Skeletal muscle satellite cell (primary cell): Measurements from ENCODE around the gene FMNL1.
A peak's percentile ranks its signal among the peaks of the same experiment; 100 is the strongest.

ENCODE experiments used
- H3K27me3 ChIP-seq: 2 replicates; pipeline ENCODE4 v1.7.0; 2013; ENCODE audit warnings: low read length; ENCODE audit not compliant: control insufficient read depth, insufficient read depth
- H3K36me3 ChIP-seq: 2 replicates; pipeline ENCODE4 v1.7.0; 2013; ENCODE audit warnings: mild to moderate bottlenecking, control low read depth, low read length; ENCODE audit not compliant: insufficient read depth
- H3K4me1 ChIP-seq: 2 replicates; pipeline ENCODE4 v1.7.0; 2013; ENCODE audit warnings: low read length; ENCODE audit not compliant: control insufficient read depth, insufficient read depth
- H3K4me2 ChIP-seq: 2 replicates; pipeline ENCODE4 v1.7.0; 2013; ENCODE audit warnings: mild to moderate bottlenecking, low read length
- H3K4me3 ChIP-seq: 2 replicates; pipeline ENCODE4 v1.7.0; 2013; ENCODE audit warnings: low read length
- H3K9ac ChIP-seq: 2 replicates; pipeline ENCODE4 v1.7.0; 2013; ENCODE audit warnings: mild to moderate bottlenecking, low read depth, low read length, moderate library complexity
- H3K9me3 ChIP-seq: replicated peaks from 2 replicates; pipeline ENCODE4 v1.7.0; 2013; ENCODE audit warnings: mild to moderate bottlenecking, control low read depth, low read length

Gene FMNL1

DNA sequence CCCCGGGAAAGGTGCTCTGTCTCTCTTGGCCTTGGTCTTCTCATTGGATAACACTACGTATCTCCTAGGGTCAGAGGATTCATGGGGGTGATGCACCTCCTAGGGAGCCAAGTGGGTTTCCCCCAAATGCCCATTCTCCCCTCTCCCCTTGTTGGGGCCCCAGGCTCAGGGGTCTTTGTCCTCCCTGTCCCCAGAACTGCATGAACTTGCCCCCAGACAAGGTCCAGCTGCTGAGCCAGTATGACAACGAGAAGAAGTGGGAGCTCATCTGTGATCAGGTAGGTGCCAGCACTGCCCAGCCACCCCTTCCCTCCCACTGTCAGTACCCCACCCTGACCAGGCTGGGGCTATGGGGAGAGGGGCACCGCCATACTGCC lies 8.7 kb downstream of the FMNL1 start:
- no peak overlapping the region for H3K9ac ChIP-seq
- H3K4me1 ChIP-seq = peaks cover 62% of the 10 kb centered on the region
- H3K27me3 ChIP-seq = no peaks in the 10 kb centered on the region
- no peaks in the 10 kb centered on the region for H3K9me3 ChIP-seq
- H3K4me2 ChIP-seq = no peak overlapping the region
- H3K4me3 ChIP-seq = no peak overlapping the region
- no peaks in the 10 kb centered on the region for H3K36me3 ChIP-seq

DNA sequence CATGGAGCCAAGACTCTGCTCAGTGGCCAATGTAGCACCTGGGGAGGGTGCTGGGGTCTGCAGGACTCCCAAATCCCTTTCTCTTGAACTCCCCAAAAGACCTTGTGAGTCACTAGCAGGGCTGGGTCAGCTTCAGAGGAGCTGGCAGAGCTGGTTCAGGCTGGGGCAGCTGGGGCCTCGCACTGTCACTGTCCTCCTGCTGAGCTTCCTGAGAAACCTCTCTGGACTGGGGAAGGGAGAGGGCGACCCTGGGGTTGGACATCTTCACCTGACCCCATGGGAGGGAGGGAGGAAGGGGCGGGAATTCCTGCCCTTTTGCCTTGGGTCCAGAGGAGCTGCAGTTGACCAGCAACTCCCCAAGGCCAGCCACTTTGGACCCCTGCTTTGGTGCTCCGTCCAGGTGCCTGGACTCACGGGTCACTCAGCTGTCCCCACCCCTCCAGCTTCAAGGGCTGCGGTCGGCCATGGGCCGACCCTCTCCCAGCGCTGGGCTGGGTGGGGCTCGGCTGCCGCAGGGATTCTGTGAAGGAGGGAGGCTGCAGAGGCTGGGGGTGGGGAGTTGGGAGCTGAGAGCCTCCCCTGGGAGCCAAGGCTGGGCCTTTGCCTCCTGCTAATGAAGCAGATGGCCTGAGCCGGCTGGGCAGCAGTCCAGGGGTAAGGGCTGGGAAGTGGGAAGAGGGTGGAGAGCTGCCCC lies 9.2 kb downstream of the FMNL1 start:
- Histone ChIP-seq H3K9ac (peak overlapping the region; percentile 22), H3K4me2 (peak overlapping the region; percentile 22), H3K4me3 (no peak overlapping the region), H3K36me3 (no peaks in the 10 kb centered on the region), H3K9me3 (no peaks in the 10 kb centered on the region), H3K27me3 (no peaks in the 10 kb centered on the region), H3K4me1 (peaks cover 57% of the 10 kb centered on the region)

DNA sequence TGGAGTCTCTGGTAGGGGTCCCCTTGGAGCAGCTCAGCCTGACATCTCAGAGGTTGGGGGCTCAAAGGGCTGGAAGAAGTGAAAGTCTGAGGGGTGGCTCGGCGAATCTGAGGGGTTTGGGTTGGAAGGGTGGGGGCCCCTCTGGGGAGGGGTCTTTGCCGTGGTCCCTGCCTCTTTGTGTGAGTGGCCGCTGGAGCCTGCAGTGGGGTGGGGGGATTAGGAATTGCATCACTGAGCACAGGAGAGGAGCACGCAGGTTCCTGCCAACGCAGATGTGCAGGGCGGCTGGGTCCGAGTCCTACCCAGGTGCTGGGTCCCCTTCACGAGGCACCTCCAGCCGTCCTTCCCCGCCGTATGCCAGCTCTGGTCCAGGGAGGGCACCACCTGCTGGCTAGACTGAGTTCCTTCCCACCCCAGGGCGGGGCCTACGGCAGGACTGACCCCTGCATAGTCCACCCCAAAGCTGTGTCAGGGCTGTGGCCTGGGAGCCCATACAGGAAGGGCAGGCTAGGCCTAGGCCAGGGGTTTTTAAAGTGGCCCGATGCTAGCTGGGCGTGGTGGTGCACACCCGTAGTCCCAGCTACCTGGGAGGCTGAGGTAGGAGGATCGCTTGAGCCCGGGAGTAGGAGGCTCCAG lies 9.9 kb downstream of the FMNL1 start:
- no peaks in the 10 kb centered on the region for H3K36me3 ChIP-seq
- H3K9me3 ChIP-seq = no peaks in the 10 kb centered on the region
- peak overlapping the region; percentile 22 for H3K4me2 ChIP-seq
- H3K9ac ChIP-seq = peak overlapping the region; percentile 22
- no peak overlapping the region for H3K4me3 ChIP-seq
- H3K4me1 ChIP-seq = peaks cover 50% of the 10 kb centered on the region
- no peaks in the 10 kb centered on the region for H3K27me3 ChIP-seq

DNA sequence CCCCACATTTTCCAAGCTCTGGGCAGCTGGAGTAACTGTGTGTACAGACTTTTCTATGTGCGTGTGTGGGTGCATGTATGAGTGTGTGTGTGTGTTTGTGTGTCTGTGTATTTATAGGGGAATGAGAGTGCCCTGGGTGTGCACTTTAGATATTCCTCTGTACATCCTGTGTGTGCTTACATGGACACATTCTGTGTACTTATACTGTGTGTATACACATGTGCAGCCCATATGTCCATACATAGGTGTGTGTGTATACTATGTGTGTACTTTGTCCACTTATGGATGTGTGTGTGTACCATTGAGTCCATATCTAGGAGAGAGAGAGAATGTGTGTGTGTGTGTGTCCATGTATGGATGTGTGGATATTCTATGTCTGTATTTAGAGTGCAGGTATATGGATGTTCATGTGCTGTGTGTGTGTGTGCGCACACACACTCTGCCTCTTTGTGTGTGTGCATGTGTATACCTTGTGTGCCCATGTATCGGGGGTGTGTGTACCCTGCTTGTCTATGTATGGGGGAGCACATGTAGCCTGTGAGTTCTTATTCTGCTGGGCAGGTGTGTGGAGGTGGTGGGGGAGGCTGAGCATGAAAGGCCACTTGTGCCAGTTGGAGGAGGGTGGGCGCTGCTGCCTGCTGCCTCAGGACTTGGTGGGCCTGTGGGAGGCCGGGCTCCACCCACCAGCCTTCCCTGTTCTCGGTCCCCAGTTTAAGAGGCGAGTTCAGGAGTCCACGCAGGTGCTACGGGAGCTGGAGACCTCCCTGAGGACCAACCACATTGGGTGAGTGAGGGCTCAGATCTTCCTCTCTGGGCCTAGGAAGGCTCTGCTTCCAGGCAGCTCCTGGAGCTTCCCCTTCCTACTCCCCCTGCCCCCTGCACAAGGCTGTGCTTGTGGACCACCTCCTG lies 11.1 kb downstream of the FMNL1 start:
- Histone ChIP-seq H3K4me1 (peaks cover 39% of the 10 kb centered on the region), H3K9me3 (no peaks in the 10 kb centered on the region), H3K36me3 (no peaks in the 10 kb centered on the region), H3K9ac (no peak overlapping the region), H3K4me3 (no peak overlapping the region), H3K4me2 (no peak overlapping the region), H3K27me3 (no peaks in the 10 kb centered on the region)

DNA sequence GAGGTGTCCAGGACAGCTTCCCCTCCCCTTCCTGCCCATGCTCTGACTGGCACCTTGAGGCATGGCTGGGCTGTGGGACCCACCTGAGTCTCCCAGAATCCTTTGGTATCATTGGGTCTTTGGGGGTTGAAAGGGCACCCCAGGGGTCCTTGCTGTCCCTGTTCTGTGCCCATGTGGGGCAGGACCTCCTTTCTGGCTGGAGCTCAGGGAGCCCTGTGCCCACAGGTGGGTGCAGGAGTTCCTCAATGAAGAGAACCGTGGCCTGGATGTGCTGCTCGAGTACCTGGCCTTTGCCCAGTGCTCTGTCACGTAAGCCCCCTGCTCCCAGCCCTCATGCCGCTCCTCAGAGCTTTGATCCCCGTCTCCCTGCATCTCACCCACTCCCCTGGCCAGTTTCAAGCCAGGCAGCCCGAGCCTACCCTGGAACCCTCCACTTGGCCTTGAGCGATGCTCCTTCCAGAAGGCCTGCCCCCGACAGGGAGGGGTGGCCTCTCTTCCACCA lies 11.8 kb downstream of the FMNL1 start:
- Histone ChIP-seq H3K9me3 (no peaks in the 10 kb centered on the region), H3K27me3 (no peaks in the 10 kb centered on the region), H3K4me3 (no peak overlapping the region), H3K4me1 (peaks cover 32% of the 10 kb centered on the region), H3K36me3 (no peaks in the 10 kb centered on the region), H3K4me2 (no peak overlapping the region), H3K9ac (no peak overlapping the region)

DNA sequence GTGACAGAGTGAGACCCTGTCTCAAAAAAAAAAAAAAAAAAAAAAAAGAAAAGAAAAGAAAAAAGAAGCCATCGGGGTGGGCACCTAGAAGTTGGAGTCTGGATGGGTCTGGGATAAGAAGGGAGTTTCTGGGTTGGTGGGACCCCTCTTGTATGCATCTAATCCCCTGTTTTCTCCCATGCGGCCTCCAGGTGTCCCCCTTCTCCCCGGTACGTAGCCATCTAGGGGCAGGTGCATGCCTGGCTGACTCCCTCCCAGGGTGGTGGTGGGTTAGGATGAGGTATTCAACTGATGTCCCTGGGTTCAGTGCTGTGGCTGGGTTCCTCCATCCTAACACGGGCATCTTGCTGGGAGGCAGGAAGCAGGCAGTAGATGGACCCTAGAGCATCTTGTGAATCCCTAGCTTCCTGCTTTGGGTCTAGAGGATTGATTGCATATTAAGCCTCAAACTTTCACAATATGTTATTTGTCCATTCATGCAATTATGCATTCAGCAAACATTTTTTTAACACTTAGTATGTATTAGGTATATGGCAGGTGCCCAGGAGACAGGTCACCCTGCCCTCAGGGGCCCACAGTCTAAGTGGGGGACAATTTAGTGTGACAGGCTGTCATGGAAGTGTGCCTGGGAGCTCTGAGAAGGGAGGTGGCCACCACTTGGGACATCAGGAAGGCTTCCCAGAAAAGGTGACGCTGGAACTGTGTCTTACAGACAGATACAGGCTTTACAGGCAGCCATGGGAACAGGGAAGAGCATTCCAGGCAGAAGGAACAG lies 13.1 kb downstream of the FMNL1 start:
- H3K9ac ChIP-seq = no peak overlapping the region
- no peak overlapping the region for H3K4me3 ChIP-seq
- no peaks in the 10 kb centered on the region for H3K9me3 ChIP-seq
- no peaks in the 10 kb centered on the region for H3K36me3 ChIP-seq
- H3K27me3 ChIP-seq = no peaks in the 10 kb centered on the region
- peaks cover 19% of the 10 kb centered on the region for H3K4me1 ChIP-seq
- H3K4me2 ChIP-seq = no peak overlapping the region

DNA sequence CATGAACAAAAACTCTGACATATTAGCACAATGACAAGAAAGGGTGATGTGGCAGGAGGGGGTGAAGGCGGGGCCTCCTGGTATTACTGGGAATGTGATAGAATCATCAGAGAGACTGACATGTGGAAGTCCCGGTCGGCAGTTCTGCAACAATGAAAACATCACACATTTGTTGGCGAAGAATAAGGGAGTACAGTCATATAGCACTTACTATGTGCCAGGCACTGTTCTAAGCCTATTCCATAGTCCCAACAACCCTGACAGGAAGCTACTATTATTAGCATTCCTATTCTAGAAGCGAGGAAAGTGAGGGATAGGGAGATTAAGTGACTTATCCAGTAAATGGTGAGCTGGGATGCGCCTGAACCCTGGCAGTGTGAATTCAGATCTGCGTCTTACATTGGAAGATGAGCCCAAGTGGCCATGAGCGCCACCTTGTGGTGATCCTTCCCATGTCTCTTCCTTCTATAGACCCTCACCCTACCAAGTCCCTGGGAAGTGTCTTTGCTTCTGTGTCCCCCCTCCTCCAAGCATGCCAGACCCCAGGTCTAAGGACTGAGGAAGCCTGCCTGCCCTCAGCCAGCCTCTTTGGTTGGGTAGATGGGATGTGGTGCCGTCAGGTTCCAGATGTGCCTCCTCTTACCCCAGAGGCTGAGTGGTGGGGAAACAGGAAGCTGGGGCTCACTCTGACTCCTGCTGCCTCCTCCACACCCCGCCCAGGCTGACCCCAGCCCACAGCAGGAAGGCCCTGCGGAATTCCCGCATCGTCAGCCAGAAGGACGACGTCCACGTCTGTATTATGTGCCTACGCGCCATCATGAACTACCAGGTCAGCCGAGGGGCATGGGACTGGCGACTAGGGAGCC lies 14.0 kb downstream of the FMNL1 start:
- Histone ChIP-seq H3K4me3 (no peak overlapping the region), H3K27me3 (no peaks in the 10 kb centered on the region), H3K9ac (no peak overlapping the region), H3K36me3 (no peaks in the 10 kb centered on the region), H3K4me1 (peaks cover 16% of the 10 kb centered on the region), H3K4me2 (no peak overlapping the region), H3K9me3 (no peaks in the 10 kb centered on the region)

DNA sequence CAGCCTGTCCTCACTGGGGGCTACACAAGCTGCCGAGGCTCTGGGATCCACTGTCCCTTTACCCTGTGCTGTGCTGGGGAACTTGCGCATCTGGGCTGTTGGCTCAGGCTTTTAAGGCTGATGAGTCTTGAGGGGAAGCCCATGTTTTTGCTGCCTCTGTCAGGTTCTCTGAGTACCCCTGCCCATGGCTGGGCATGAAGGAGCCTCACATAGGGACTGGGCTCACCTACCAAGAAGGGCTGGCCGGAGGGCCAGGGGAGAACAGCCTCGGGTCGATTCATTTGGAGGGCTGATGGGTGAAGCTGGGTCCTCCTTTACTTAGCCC lies 14.6 kb downstream of the FMNL1 start:
- Histone ChIP-seq H3K4me2 (no peak overlapping the region), H3K9ac (no peak overlapping the region), H3K27me3 (no peaks in the 10 kb centered on the region), H3K9me3 (no peaks in the 10 kb centered on the region), H3K4me3 (no peak overlapping the region), H3K36me3 (no peaks in the 10 kb centered on the region), H3K4me1 (peaks cover 12% of the 10 kb centered on the region)

DNA sequence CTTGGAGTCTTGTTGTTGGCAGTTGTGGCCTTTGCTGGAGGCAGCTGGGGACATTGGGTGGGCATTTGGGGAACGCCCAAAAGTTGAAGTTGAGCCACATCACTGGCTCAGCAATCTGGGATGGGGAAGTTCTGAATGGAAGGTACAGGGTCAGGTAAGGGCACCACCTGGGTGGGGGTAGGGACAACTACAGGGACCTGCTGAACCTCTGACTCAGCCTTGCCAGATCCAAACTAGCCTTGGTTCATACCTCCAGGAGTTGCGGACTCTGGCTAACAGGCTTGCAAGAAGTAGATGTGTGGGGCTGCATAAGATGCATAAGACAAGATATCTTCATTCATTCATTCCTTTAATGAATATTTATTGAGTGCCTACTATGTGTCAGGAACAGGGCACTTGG lies 16.0 kb downstream of the FMNL1 start:
- H3K36me3 ChIP-seq = no peaks in the 10 kb centered on the region
- H3K27me3 ChIP-seq = no peaks in the 10 kb centered on the region
- peaks cover 7% of the 10 kb centered on the region for H3K4me1 ChIP-seq
- H3K9me3 ChIP-seq = no peaks in the 10 kb centered on the region
- no peak overlapping the region for H3K9ac ChIP-seq
- no peak overlapping the region for H3K4me3 ChIP-seq
- no peak overlapping the region for H3K4me2 ChIP-seq

DNA sequence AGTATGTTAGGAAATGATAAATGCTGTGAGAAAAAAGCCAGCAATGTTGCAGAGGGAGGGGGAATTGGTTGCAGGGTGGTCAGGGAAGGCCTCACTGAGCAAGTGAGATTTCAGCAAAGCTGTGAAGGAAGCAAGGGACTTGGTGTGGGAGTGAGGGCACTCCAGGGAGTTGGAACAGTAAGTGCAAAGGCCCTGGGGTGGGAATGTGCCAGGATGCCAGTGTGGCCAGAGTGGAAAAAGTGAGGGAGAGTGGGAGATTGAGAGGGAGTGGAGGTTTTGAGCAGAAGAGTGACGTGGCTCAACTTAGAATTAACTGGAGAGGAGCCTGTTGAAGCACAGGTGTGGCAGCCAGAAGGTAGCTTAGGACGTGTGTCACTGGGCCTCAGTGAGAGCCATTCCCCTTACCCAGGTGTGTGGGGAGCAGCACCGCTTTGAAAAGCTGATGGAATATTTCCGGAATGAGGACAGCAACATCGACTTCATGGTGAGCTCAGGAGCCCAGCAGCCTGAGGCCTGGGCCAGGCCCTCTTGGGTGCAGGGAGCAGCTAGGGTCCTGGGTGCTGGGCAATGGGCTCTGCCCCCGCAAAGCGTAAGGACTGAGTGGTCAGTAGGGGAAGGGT lies 16.6 kb downstream of the FMNL1 start:
- Histone ChIP-seq H3K4me1 (peaks cover 7% of the 10 kb centered on the region), H3K27me3 (no peaks in the 10 kb centered on the region), H3K4me3 (no peak overlapping the region), H3K9ac (no peak overlapping the region), H3K36me3 (no peaks in the 10 kb centered on the region), H3K9me3 (no peaks in the 10 kb centered on the region), H3K4me2 (no peak overlapping the region)
